Activated CD8-positive, alpha-beta memory T cell treated with anti-CD3 and anti-CD28 coated beads for 1 hour (primary cell): Measurements from ENCODE around the gene WT1.

ENCODE experiments used
- DNase-seq, 2 donors: peaks; one replicate each; pipeline ENCODE4 v3.0.0-alpha.2; 2020; ENCODE audit warnings: low read depth in 1 of 2; ENCODE audit errors: extremely low read depth in 1 of 2

Gene WT1

DNA sequence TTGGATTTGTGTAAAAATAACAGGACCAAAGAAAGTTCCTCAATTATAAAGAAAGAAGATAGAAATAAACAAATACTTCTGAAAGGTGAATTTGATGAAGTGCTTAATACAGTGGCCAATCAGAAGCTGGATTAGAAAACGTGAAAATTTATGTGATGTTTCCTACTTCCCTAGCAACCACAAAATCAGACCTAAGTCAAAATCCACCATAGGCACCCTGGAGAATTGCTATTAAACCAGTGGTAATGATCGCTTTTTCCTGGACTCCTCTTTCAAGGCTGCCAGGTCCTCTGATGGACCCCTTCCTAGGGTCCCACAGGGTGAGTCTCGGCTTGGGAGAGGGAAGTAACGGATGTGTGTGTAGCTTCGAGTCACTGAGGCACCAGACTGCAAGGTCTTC, 9.6 kb downstream of the WT1 start:
- DNase-seq = no peak

DNA sequence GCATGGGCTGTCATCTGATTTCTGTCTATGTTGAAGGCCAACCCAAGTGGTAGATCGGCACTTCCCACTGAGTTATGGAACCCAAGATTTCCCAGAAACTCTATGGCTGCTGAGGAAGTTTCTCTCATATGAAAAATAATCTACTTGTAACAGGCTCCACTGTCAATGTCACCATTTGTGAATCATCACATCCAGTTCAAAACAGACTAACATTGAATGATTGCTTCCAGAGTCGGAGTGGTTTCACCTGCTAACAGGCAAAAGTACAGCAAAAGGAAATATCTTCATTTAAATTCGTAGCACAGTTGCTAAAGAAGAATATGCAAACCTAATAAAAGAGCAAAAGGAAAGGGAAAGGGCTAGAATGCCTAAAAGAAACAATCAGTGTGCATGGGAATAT, 12.8 kb downstream of the WT1 start:
- no peak for DNase-seq

DNA sequence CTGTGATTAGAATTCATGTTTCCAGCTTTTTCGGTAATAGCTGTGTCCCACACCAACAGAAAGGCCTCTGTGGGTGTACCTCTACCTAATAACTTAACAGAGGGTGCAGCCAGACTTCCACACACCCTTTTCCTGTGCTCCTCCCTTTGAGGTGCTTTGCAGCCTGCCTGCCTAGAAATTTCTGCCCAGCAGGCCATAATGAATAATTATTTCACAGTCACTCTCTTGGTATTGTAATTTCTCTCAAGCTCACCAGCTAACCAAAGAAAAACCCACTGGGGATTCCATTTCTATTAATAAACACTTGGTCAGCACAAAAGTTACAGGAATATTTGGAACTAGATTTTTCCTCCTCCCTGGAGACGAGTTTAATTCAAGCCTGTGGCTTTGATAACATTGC, 13.3 kb downstream of the WT1 start:
- no peak for DNase-seq

- no peak for DNase-seq
Measured at GRCh38 chr11:32420937-32421901, 14.1 kb downstream of the WT1 start.

GRCh38 chr11:32420139-32420538, 15.2 kb downstream of the WT1 start:
- DNase-seq = no peak

- DNase-seq = no peak
Measured at GRCh38 chr11:32418836-32419235, 16.5 kb downstream of the WT1 start.

GRCh38 chr11:32417806-32418205, 17.5 kb downstream of the WT1 start:
- no peak for DNase-seq

DNA sequence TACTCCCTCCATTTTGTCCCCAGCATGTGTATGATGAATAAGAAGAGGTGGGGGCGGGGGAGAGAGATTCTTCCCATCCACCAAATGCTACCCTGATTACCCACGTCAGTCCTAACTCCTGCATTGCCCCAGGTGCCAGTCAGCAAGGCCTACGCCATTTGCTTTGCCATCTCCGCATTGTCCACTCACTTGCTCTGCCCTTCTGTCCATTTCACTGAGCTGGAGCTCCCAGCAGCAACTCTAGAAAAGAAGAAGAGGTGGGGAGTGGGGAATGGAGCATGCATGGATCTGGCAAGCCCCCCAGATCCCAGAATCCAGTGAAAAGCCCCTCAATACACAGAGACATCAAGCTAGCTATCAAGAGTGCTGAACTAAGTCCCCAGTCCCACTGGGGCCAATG, 19.0 kb downstream of the WT1 start:
- DNase-seq = no peak

- no peak for DNase-seq
Measured at GRCh38 chr11:32414925-32415324, 20.4 kb downstream of the WT1 start.

GRCh38 chr11:32411942-32412615, 23.3 kb downstream of the WT1 start:
- no peak for DNase-seq

GRCh38 chr11:32405592-32405991, 29.7 kb downstream of the WT1 start:
- DNase-seq = no peak

- DNase-seq = no peak
Measured at GRCh38 chr11:32402836-32403235, 32.5 kb downstream of the WT1 start.

DNA sequence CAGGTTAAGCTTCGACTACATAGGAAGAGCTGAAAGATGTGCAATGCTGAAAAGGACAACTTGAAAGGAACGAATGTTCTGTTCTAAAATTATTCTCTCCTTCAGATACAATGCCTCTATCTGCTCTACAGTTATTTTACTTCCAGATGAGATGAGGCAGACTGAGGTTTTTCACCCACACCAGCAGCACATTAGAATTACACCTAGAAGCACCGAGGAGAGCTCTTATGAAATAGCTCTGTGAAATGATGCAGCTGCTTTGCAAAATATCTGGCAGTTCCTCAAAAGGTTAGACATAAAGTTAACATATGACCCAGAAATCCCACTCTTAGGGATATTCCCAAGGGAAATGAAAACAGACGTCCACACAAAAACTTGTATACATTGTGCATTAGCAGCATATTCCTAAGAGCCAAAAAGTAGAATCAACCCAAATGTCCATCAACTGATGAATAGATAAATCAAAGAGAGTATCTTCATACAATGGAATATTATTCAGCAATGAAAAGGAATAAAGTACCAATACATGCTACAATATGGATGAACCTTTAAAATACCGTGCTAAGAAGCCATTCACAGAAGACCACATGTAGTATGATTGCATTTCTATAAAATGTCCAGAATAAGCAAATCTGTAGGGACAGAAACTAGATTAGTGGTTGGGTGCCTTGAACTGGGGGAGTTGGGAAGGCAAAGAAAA, 34.5 kb downstream of the WT1 start:
- DNase-seq = no peak

- no peak for DNase-seq
Measured at GRCh38 chr11:32400196-32400595, 35.1 kb downstream of the WT1 start.

DNA sequence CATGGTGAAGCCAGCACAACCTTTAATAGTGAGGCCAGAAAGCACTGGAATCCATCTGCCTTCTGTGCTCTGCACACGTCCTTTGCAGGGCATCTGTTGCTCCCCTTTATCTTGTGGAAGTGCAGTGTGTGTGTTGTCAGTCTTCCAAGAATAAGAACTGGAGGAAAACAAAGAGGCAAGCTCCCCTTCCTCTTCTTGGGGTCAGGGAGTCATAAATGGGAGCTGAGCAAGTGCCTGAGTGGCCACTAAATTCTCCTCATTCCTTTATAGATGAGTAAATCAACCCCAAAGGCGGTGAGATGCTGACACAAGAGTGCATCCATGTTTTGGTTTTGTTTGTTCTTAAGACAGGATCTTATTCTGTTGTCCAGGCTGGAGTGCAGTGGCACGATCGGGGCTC, 38.3 kb downstream of the WT1 start:
- DNase-seq = no peak

GRCh38 chr11:32396331-32396730, 39.0 kb downstream of the WT1 start:
- no peak for DNase-seq

DNA sequence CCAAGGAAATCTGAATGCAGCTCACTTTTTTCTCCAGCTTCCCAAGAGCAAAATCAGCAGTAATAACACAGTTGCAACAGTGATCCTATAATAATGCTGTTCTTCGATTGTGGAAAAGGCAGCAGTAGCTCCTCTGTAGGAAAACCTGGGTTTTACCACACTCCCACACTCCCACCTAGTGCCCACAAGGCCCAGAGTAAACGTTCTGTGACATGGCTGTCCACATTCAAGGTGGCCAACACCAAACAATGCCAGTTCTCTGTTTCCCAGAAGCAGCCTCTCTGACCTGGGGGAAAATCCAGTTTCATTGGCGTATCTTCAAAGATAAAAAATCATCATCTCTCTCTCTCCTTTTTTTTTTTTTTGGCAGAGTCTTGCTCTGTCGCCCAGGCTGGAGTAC, 40.2 kb downstream of the WT1 start:
- no peak for DNase-seq

GRCh38 chr11:32392840-32393239, 42.5 kb downstream of the WT1 start:
- no peak for DNase-seq

- no peak for DNase-seq
Measured at GRCh38 chr11:32391956-32392553, 43.3 kb downstream of the WT1 start.

DNA sequence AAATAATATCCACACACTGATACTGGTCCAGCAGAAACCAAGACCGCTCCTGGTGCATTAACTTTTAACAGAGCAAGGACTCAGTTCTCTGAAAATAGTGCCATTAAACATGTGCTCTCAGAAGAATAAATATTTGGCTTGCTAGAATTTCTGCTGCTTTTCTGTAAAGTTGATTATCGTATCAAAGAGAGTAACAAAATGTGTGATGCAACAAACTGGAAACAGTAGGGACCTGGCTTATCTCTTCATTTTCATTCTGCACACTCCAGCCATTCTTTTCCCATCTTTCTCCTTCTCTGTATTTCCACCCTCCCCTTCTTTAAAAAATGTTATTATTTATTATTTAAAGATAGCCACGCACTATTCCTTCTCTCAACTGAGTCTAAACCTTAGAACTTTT, 43.9 kb downstream of the WT1 start:
- DNase-seq = no peak

DNA sequence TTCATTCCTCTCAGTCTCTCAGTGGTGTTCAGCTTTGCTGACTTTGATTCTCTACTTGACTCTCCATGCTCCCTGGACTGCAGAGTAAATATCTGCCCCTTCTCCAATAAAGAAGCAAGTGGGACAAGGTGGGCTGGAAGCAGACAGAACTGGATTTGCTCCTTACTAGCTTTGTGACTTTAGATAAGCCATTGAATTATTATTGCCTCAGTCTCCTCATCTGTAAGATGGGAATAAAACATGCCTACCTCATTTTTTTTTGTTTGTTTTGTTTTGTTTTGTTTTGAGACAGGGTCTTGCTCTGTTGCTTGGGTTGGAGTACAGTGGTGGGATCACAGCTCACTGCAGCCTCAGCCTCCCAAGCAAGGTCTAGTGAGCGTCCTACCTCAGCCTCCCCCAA, 44.6 kb downstream of the WT1 start:
- no peak for DNase-seq
